Measurements from ENCODE around the gene NR4A3.

NR4A3 gene

GRCh38 chr9:99889120-99889519 lies 67.4 kb downstream of the NR4A3 start (continued):
- TF ChIP-seq PATZ1 (CRISPR knock-in tag; IDR thresholded peaks at IDR 0.05; ENCODE audit: borderline replicate concordance): no peak
- TF ChIP-seq ZNF565 (CRISPR knock-in tag; conservative IDR thresholded peaks at IDR 0.05; ENCODE audit: low read depth): no peak
- TF ChIP-seq CREB5 (CRISPR knock-in tag; IDR thresholded peaks at IDR 0.05; ENCODE audit: low read depth): no peak

- TF ChIP-seq ARNTL (CRISPR knock-in tag; IDR thresholded peaks at IDR 0.05; ENCODE audit: borderline replicate concordance, low read depth) (no peak), PPARA (CRISPR knock-in tag; IDR thresholded peaks at IDR 0.05; ENCODE audit: borderline replicate concordance) (no peak), TOX (CRISPR knock-in tag; IDR thresholded peaks at IDR 0.05; ENCODE audit: borderline replicate concordance) (no peak), ISL1 (CRISPR knock-in tag; IDR thresholded peaks at IDR 0.05) (no peak), ESRRG (CRISPR knock-in tag; IDR thresholded peaks at IDR 0.05) (no peak), SNAI2 (CRISPR knock-in tag; IDR thresholded peaks at IDR 0.05) (no peak), CREB5 (CRISPR knock-in tag; IDR thresholded peaks at IDR 0.05; ENCODE audit: low read depth) (no peak), OSR1 (CRISPR knock-in tag; IDR thresholded peaks at IDR 0.05) (no peak), GLIS3 (CRISPR knock-in tag; IDR thresholded peaks at IDR 0.05) (no peak), ZFP30 (CRISPR knock-in tag; IDR thresholded peaks at IDR 0.05) (no peak)
- no peak for ATAC-seq
Observed at GRCh38 chr9:99894826-99895225, 73.1 kb downstream of the NR4A3 start.

- no peak for ATAC-seq
- TF ChIP-seq CSRNP3 (CRISPR knock-in tag; IDR thresholded peaks at IDR 0.05): no peak
- TF ChIP-seq ZNF8 (CRISPR knock-in tag; IDR thresholded peaks at IDR 0.05): no peak
- TF ChIP-seq TOX (CRISPR knock-in tag; IDR thresholded peaks at IDR 0.05; ENCODE audit: borderline replicate concordance): no peak
- TF ChIP-seq TCF4 (CRISPR knock-in tag; IDR thresholded peaks at IDR 0.05; ENCODE audit: borderline replicate concordance): no peak
- no peak for TF ChIP-seq RARB (CRISPR knock-in tag; IDR thresholded peaks at IDR 0.05)
- no peak for TF ChIP-seq ZNF565 (CRISPR knock-in tag; conservative IDR thresholded peaks at IDR 0.05; ENCODE audit: low read depth)
- TF ChIP-seq POU6F1 (CRISPR knock-in tag; IDR thresholded peaks at IDR 0.05; ENCODE audit: borderline replicate concordance, low read depth): no peak
- no peak for TF ChIP-seq ZFP30 (CRISPR knock-in tag; IDR thresholded peaks at IDR 0.05)
- no peak for TF ChIP-seq BACH2 (CRISPR knock-in tag; IDR thresholded peaks at IDR 0.05; ENCODE audit: borderline replicate concordance)
- TF ChIP-seq ESRRG (CRISPR knock-in tag; IDR thresholded peaks at IDR 0.05): no peak
- no peak for TF ChIP-seq TSHZ2 (CRISPR knock-in tag; IDR thresholded peaks at IDR 0.05)
- TF ChIP-seq CREB5 (CRISPR knock-in tag; IDR thresholded peaks at IDR 0.05; ENCODE audit: low read depth): no peak
- no peak for TF ChIP-seq OSR1 (CRISPR knock-in tag; IDR thresholded peaks at IDR 0.05)
- no peak for TF ChIP-seq ISL1 (CRISPR knock-in tag; IDR thresholded peaks at IDR 0.05)
- no peak for TF ChIP-seq ZNF70 (CRISPR knock-in tag; IDR thresholded peaks at IDR 0.05)
- no peak for TF ChIP-seq ZC3H10 (CRISPR knock-in tag; IDR thresholded peaks at IDR 0.05)
- no peak for TF ChIP-seq CSDC2 (CRISPR knock-in tag; IDR thresholded peaks at IDR 0.05)
- no peak for TF ChIP-seq ZFP3 (CRISPR knock-in tag; IDR thresholded peaks at IDR 0.05)
- TF ChIP-seq ARNTL (CRISPR knock-in tag; IDR thresholded peaks at IDR 0.05; ENCODE audit: borderline replicate concordance, low read depth): no peak
- no peak for TF ChIP-seq PPARA (CRISPR knock-in tag; IDR thresholded peaks at IDR 0.05; ENCODE audit: borderline replicate concordance)
Observed at GRCh38 chr9:99895510-99895909, 73.8 kb downstream of the NR4A3 start.

All from SK-N-SH treated with all-trans-retinoic acid at 6 μM for 48 hours (cell line).